Kidney tubule cell (primary cell): ENCODE results near the gene MRPL27.

ENCODE experiments used
- DNase-seq: peaks from one replicate; pipeline ENCODE4 v3.0.0-alpha.2; 2018; ENCODE audit warnings: low spot score

Gene MRPL27

DNA sequence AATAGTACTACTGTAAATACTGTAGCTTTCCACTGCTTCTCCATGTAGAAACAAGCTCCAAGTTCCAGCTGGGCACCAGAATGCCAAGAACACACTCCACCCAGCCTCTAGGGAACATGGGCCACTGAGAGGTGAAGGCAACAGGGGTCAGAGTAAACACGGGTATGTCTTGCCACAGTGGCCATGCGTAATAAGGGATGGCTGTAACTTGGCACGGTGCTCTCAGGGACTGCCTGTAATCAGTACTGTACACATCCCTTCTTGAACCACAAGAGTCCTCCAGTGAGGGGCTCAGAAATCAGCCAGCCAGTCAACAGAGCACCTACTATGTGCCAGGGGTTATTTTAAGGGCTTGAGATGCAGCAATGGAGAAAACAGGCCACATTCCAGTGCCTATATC, 13.5 kb upstream of the MRPL27 start:
- no peak for DNase-seq

- no peak for DNase-seq
These were observed 9.9 kb upstream of the MRPL27 start for GRCh38 chr17:50382931-50383330.

GRCh38 chr17:50381920-50382319, 8.9 kb upstream of the MRPL27 start:
- no peak for DNase-seq

DNA sequence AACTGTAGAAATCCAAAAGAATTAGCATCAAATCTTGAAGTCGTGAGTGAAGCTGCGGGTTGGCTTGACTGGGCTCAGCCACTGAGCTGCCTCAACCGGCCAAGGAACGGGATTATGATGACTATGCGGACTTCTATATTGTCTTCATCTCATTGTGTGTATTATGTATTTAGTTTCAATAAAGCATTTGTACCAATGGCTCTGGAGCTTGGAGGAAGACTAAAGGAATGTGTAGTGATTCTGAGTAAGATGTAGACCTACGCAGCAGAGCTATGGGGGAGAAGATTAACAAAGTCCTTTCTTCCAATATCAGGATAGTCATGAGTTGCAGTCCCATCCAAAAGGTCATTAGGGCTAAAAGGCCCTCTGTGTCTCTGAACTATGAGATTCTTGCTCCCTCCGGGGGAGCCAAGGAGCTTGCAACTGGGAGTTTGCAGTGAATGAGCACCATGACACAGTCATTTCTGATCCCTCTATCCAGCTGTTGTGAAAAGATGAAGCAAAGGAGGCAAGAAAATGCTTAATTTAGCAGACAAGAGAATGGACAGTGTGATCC, 8.4 kb upstream of the MRPL27 start:
- DNase-seq, result no peak

DNA sequence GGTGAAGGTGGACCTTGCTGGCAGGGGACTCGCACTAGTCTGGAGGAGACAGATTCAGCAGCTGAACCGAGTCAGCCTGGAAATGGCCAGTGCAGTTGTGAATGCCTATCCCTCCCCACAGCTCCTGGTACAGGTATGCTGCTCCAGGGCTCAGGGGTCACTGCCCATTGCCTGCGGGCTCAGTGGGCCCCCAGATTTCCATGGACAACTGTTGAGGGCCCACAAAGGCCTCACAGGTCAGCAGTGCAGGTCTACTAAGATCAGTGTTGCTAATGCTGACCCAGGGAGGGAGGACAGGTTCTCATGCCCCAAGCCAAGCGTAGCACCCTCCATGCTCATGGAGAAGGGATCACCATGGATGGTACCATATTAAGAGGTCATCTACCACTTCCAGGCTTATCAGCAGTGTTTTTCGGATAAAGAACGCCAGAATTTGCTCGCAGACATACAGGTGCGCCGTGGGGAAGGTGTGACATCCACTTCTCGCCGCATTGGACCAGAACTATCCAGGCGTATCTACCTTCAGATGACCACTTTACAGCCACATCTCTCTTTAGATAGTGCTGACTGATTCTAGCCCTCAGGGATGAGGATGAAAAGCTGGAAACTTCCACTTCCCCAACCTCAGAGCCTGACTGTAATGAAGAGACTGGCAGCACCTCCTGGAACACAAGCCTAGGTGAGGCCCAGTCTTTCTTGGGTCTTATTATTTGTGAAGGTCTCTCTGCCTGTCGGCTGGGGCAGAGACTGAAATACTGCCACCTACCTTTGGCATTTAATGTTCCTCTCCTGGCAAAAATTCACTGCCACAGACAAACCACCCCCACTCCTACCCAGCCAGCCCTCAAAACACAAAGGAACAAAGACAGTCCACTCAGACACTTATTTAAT, 7.6 kb upstream of the MRPL27 start:
- DNase-seq, result no peak

- no peak for DNase-seq
These were observed 6.6 kb upstream of the MRPL27 start for GRCh38 chr17:50379351-50380132.

GRCh38 chr17:50375858-50376538, 3.0 kb upstream of the MRPL27 start:
- no peak for DNase-seq

GRCh38 chr17:50373705-50374104, 721 bp upstream of the MRPL27 start:
- no peak for DNase-seq

- DNase-seq, result no peak
These were observed 694 bp downstream of the MRPL27 start for GRCh38 chr17:50372222-50372757.

DNA sequence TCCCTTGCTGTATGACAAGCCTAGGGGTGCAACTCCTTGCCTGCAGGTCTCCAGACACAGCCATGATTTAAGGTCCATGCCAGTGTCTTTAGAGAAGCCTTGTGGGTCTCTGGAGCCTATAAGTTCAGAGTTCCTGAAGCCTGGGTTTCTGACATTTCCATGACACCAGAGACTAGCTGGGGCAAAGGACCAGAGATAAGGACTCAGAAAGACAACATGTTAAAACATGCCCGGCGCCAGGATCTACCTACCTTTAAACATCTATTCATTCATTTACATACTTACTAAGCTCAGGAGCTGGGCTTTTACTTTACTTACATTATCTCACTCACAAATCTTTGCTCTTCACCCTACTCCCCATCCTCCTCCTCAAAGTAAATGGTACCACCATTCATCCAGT, 1.5 kb downstream of the MRPL27 start:
- DNase-seq, result no peak

GRCh38 chr17:50370052-50370451, 2.9 kb downstream of the MRPL27 start:
- DNase-seq, result no peak

- no peak for DNase-seq
These were observed 5.6 kb downstream of the MRPL27 start for GRCh38 chr17:50367401-50367800.

DNA sequence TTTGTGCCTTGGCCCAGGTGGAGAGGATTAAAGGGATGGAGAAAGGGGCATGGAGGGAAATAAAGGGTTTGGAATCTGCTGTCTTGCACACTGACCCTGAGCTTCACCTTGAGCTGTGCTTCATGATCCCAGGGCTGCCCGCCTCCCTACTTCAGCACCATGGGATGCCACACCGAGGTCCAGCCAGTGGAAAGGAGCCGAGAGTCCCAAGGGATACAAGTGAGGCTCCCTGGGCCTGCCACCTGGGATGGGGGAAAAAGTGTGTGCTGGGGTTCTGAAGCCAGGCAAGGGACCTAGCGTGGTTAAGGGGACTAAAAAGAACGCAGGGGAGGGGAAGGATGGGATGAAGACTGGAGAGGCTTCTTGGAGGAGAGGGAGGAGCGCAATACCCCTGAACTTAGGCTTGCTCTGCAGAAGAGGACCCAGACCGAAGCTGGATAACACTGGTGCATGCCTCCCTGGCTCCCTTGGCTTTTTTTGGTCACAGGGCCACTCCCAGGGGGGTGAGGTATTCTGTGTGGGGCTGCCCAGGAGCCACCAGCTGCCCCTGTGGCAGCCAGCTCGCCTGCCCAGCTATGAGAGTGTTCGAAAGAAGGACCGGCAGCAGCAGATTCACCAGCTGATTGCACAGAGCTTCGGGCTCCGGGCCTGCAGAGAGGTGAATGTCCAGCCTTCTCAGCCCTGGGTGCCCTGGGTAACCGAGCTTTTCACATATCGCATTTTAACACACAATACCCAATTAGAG, 7.2 kb downstream of the MRPL27 start:
- DNase-seq, result no peak

GRCh38 chr17:50365165-50365564, 7.8 kb downstream of the MRPL27 start:
- DNase-seq, result no peak

GRCh38 chr17:50364715-50365114, 8.3 kb downstream of the MRPL27 start:
- DNase-seq, result no peak

DNA sequence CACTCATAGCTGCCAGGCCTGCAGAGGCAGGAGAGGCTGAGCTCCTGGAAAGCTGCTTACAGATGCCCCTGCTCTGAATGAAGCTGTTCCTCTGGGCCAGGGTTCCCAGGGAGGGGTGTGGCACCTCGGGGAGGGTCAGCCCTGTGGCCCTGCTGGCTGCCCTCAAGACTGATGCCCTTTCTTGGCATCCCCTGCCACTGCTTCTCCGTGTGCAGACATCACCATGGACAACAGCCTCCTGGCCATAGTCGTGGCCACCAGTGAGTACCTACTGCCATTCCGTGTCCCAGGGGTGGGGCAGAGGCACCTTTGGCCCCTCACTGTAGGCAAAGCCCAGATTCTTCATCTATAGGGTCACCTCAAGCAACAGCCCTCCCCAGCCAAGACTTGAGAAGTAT, 8.9 kb downstream of the MRPL27 start:
- DNase-seq, result no peak

- DNase-seq, result no peak
These were observed 9.5 kb downstream of the MRPL27 start for GRCh38 chr17:50363217-50364060.

DNA sequence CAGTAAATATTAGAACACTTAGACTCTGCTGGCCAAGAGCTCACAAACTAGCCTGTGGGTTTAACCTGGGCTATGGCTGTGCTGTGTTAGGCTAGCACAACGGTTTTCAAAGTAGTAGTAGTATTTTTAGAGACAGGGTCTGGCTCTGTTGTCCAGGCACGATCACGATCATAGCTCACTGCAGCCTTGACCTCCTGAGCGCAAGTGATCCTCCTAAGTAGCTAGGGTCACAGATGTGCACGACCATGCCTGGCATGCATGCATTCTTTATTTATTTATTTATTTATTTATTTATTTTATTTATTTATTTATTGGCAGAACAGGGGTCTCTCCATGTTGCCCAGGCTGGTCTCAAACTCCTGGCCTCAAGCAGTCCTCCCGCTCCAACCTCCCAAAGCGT, 10.3 kb downstream of the MRPL27 start:
- DNase-seq, result no peak

- DNase-seq, result peak; percentile 70
These were observed 11.2 kb downstream of the MRPL27 start for GRCh38 chr17:50361561-50362480.
